GM18508 (cell line): ENCODE results near the gene ARHGEF17.

Source experiments
- ATAC-seq: cut with Tn5 transposase; IDR thresholded peaks from one replicate; pipeline ENCODE4 v1.9.1; 2021; ENCODE audit warnings: moderate number of reproducible peaks; ENCODE audit not compliant: insufficient read depth, unreplicated experiment

ARHGEF17 gene

DNA sequence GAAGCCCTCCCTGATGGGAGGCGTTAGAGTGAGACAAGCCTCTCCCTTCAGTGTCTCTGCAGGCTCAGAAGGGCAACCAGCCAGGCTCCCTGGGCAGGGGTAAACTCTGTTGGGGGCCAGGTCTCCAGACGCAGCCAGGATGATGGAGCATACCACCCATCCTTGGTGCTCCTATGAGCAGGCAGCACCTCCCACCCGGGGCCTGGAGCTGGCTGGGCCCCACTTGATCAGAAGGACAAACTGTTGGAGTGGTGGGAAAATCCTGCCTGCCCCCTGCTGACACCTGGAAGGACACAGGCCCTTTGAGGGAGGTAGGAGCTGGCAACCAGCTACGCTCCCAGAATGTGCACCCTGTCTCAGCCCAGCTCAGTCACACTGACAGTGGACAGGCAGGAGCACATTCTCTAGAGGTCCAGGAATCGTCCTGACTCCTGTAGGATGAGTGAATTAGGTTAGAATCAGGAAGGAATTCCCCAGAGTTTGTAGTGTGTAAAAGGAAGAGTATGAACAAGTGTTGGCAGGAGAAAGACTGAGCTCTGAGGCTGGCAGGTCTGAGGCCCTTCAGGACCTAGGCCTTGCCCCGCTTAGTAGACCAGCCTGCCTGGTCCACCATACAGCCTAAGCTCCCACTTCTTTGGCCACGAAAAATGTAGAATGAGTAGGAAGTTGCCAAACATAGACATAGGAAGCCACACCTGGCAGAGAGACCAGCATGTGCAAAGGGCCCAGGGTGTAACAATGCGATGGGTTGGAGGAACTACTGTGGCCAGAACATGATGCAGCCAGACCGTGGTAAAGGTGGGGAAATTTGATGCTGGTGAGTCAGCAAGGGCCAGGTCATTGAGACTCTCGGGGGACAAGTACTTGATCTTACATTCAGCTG lies 19.1 kb downstream of the ARHGEF17 start:
- ATAC-seq = no peak

DNA sequence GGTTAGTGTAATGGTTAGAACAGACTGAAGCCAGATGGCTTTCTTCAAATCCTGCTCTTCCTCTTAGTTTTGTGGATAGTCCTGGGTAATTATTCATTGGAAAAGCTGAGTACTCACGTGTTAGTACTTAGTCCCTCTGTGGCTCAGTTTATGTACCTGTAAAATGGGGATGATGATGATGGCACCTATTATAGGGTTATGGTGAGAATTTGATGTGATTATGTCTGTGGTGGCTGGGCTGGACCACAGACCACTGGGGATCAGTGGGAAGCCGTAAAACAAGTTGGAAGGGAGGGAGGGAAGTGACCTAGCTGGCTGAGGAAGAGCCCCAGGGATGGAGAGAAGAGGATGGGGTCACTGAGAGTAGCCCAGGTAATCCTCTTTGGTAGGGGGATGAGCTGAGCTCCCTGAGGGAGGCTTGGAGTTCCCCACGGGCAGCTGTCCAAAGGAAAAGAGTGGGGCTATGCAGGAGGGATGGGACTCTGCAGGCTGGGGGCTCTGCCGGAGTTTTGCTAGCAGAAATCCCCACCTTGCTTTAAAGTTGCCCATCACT lies 19.8 kb downstream of the ARHGEF17 start:
- no peak for ATAC-seq

DNA sequence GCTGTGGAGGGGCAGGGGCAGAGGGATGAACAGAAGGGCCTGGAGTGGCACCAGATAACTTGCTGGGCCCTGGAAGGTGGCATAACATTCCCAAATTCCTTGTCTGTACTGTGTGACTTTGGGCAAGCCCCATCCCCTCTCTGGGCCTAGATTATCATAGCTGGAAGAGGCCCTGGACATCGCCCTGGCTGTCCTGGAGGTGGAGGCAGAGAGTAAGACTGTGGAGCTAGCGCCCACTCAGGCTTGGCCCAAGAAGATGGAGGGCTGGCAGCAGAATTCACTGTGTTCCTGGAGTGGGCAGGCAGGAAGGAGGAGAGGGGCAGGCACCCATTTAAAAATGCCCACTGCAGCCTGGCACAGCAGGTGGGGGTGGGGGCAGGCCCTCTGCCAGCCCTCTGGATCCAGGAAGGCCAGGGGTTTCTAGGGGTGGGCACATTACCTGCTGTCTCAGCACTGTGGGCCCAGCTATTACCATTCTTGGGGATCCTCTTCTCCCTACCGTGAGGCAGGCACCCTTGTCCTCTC lies 22.6 kb downstream of the ARHGEF17 start:
- no peak for ATAC-seq

DNA sequence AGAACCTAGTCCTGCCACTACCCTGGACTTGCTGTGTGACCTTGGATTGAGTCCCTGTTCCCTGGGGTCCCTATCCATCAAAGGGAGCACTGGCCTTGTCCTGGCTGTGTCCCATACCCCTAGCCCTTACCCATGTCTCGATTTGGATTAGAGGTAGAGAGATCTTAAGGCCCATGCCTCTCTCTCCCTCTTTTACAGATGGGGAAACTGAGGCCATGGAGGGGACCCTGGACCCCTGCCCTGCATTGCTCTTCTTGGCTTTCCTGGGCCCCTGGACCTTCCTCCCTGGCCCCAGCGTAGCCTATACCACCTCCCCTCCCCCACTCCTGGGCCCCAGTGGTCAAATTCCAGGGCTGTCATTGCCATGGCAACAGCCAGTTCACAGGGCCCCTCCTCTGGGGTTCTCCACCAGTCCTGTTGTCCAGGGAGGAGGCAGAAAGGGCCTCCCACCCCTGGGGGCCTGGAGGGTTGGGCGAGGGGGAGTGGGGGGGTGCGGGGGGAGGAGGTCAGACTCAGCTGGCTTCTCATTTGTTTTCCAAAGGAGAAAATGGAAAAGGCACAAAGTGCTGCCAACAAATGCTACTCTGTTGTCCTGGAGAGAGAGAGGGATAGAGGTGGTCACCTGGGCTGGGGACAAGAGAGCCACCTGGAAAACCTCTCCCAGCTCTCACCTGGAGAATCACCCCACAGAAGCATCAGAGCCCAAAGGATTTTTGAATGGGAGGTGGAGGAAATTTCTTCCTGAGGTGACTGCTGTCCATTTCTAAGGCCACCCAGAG lies 23.3 kb downstream of the ARHGEF17 start:
- no peak for ATAC-seq

DNA sequence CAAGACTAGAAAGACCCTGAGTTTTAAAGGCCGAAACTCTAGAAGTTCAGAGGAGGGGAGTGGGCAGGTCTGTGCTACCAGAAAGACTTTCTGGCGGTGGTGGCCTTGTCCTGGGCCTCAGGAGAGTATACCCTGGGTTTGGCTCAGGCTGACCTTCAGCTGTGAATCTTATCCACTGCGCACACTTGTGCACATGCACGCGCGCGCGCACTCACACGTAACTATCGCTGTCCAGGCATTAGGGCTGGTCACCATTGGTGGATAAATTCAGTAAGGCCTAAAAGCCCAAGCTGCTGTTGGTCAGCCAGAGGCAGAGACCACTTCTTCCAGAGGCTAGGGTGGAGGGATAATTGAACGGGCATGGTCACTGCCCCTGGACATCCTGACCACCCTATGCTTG lies 25.1 kb downstream of the ARHGEF17 start:
- no peak for ATAC-seq

DNA sequence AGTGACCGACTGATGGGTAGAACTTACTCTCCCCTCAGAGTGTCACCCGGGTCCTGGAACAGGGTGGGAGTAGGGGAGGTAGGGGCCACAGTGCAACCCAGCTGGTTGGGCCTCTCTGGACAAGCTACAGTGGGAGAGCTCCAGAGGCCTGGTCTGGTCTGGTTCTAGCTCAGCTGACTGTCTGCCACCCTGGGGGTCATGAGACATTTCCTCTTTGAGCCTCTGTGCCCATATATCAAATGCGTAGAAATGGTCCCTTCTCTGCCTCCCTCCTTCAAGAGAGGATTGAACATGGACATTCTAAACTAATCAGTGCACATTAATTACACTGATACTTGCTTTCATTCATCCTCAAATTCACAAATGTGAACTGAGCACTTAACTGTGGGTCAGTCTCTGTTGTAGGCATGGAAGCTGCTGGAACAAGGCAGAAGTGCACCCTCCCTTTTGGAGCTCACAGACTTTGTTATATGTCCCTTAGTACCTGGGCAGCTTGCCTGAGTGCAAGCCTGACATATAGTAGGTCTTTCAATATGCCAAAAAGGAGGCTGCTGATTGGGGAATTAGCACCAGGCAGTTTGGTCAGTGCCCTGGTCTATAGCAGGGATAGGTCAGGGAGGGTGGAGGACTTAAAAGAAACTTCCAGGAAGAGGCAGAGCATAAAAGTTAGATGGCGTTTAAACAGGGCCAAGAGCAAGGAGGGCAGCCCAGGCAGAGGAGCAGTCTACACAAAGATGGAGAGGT lies 25.7 kb downstream of the ARHGEF17 start:
- no peak for ATAC-seq

DNA sequence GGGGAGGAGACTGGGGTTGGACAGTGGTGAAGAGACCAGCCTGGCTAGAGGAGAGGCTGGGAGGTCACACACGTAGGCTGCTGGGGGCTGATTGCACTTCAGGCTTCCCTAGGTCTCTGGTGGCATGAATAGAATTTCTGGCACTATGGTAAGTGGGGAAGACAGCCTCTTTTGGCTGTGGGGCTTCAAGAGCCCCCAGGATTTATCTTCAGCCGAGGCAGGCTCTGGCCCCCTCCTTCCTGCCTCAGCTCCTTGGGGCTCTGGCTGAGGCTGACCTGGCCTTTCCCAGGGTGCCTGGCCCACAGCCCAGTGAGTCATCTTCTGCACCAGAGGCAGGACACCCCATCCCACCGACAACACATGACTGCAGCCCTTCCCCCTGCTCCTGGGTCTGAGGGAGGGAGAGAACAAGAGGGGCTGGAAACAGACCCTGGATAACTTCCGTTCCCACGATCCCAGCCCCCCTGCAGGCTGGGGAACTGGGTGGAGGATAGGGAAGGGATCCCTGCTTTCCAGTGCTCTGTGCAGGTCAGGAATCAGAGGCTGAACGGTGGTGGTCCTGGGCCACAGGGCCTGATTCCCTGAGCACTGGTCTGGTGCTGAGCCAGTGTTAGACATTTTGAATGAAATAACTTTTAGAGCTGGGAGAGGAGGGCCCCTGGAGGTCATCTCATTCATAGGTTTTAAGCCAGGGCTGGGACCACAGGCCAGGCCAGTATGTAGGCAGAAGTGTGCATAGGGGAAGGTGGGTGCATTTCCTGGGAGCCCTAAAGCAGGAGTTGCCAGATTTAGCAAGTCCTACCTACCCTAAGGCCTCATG lies 26.5 kb downstream of the ARHGEF17 start:
- ATAC-seq = no peak

DNA sequence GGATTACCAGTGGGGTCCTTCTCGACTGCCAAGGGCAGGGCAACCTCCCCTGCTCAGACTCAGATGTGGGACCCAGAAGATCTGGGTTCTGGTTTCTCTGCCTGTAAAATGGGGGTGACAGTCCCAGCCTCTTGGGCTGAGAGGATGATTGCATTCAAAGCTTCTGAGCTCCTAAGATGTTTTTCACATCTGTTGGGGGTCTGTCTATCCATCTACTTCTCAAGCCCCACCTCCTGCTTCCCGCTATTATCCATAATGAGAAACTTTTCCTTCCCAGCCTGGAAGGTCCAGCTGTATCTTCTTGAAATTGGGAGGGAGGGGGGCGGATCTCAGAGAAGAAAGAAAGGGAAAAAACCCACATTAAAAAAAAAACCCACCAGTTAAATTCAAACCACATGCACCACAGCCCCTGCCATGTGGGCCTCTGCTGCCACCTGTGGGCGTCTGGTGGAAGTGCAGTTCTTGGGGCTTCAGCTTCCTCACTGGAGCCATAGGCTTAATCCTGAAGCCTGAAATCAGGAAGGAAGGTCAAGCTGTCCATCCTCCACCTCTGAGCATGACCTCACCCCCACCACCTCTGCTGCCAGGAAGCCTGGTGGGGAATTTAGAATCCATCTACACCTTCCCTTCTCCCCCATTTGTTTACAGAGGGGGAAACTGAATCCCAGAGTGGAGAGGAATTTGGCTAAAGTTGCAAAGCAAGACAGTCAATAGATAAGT lies 27.3 kb downstream of the ARHGEF17 start:
- no peak for ATAC-seq

DNA sequence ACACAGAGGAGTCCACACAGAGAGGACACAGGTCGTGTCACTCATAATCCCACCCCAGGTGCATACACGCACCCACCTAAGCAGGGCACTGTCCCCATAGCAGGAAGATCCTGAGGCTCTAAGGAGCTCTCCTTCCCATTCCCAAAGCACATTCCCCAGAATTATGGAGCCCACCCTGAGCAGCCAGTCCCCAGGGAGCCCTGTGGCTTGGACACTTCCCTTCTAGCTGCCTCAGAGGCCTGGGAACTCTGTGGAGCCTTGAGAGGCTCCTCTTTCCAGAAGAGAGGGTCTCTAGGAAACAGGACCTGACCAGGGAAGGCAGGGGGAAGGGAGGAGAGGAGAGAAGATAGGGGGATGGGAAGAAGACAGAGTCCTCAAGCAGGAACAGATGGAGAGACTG lies 29.8 kb downstream of the ARHGEF17 start:
- ATAC-seq = no peak

DNA sequence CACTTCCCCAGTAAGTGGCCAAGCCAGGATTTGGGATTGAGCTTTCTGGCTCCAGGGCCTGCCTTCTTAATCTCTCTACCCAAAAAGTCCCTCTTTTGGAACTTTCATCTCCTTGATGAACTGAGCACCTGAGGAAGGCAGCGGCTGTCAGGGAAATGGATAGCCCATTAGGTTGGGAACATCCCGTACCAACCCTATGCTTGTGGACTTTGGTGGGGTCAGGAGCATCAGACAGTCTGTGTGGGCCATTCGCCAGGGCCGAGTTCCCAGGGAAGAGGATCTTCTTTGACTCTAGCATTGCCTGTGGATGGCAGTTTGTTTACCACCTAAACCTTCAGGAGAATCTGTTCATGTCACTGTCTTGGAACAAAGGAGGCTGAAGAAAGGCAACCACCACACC lies 30.2 kb downstream of the ARHGEF17 start:
- no peak for ATAC-seq

DNA sequence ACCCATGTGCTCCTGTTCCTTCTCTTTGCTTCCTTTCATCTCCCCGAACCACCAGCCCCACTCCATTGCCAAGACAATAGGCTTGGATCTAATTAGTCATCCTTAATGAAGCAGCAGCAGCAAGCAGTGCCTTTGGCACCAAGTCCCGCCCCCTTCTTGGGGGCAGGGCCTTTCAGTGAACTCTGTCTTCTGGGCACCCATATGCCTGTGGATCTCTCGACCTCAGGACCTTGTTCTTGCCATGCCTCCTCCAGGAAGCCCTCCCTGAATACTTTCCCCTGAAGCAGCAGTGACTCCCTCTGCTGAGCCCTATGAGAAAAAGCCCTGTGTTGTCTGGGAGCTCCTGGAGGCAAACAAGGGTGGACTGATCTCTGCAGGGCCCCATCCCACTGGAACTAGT lies 32.1 kb downstream of the ARHGEF17 start:
- ATAC-seq = no peak

DNA sequence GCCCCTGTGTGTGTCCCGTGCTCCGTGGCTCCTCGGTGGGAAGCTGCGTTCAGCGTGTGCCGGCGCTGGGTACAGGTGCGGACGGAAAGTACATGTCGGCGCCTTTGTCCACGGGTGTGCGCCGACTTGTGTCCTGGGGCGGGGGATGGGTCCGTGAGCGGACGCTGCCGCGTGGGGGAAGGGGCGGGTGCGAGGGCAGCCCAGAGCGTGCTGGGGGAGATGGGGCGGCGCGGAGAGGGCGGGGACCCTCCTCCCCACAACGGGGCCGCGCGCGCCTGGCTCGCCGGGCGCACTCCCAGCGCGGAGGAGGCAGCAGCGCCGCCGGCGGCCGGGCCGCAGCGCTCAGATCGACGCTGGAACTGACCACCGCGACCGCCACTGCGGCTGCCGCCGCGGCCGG lies 34.6 kb downstream of the ARHGEF17 start:
- ATAC-seq = no peak

DNA sequence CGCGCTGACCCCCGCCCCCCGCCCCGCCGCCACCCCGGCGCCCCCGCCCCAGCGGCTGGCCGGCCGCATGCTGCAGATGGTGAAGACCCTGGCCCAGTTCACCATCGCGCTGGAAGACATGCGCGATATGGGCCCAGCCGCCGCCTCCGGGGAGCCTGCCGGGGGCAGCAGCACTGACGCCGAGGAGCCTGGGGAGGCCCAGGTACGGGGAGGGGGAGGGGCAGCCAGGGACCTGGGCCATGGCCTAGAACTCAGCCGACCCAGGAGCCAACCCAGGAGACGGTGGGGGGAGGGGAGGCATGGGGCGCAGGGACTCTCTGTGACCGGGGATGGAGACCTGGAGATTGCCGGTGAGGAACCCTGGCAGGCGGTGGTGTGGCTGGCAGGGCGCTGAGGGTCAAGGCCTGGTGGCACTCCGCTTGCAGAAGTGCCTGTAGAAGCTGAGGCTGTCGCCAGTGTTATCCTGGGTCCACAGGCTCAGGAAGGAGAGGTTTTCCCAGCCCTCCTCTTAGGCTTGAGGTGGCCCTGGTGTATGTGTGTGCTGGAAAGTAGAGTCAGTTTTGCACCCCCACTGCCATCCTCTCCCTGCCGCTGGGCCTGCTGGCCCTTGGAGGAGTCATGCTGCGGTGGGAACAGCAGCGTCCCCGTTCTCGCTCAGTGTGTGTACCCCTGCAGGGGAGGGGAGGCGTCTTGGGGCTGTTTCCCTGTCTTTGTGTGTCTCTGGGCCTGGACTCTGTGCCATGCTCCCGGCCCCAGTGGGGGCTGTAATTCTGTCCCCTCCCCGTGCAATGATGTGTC lies 35.2 kb downstream of the ARHGEF17 start:
- ATAC-seq = no peak

DNA sequence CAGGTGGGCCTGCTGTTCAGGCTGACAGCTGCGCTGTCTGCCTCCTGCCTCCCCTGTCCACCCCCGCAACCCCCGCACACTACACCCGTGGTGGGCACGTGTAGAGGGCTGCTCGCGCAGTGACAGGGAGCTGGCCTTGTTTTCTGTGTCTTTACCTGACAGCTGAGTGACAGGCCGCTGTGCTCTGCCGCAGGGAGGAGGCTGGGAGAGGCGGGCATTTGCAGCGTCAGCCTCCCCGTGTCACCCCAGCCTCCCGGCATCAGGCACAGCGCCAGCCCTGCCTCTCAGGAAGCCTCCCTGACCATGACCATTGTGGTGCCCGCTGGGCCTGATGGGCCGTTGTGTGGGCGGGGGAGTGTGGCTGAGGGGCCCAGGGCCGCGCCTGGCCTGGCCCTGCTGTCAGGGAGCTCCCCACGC lies 36.1 kb downstream of the ARHGEF17 start:
- no peak for ATAC-seq

DNA sequence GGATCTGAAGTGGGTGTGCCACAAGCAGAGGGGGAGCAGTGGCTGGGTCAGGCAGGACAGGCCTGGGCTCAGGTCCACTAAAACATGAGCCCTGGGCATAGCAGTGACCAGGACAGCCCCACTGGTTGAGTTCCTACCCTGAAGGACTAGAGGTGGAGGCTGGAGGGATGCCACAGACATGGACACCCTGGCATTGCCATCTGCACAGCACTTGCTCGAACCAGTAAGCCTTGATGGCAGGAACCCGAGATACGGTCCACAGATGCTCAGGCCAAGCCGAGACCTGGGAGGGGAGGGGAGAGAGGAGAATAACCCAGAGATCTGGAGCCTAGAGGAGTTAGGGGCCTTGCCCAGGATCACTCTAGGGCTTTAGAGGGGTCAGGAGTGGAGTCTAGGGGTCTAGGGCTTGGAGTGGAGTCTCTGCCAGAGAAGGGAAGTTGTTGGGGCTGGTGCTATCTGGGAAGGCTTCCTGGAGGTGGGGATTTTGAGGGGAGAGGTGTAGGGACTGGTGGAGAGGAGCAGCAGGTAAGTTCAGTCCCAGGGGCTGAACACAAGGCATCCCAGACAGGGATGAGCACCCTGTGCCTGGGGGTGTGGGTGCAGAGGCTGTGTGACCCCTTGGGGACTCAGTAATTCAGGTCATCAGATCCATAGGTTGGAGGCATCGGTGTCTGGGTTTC lies 37.5 kb downstream of the ARHGEF17 start:
- ATAC-seq = no peak

DNA sequence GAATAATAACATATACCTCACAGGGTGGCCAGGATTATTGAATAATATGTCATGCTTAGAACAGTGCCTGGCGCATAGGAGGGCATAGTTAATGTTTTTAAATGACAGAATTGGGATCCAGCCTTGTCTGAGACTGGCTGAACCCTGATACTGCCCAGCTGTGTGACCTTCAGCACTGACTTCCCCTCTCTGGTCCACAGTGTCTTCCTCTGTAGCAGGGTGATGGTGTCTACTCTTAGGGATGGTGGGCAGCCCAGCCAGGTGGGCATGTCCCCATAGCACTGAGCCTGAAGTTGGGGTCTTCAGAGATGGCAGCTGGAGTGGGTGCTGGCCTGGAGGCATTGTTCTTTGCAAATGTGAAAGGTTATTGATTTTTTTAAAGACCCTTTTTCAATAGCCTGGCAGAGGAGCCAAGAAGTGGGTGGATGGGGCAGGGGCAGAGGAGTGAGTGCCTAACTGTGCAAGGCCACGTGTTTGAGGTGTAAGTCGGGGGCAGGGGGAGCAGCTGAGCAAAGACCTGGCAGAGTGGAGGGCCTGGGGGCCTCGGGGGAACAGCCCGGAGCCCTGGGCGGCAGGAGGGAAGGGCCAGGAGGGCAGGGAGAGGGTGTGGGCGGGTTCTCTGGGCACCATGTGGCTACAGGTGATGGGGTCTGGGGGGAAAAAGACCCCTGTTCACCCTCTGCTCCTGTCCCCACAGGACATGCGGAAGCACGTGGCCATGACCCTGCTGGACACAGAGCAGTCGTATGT lies 38.3 kb downstream of the ARHGEF17 start:
- ATAC-seq = no peak

DNA sequence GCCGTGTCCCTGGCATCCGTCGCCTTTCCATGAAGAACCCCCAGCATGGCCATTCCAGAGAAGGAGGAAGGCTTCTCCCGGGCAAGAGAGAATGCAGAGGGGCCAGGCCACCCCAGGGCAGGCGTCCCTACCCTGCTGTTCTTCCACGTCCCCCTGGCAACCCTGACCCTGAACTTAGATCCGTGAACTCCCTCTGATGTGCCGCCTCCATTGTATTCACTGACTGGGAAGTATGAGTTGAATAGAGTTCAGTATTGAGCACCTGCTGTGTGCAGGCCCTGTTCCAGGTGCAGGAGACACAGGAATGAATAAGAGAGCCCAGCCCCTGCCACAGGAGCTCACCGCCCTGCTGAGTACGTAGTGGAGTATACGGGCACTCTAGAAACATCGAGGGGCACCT lies 39.0 kb downstream of the ARHGEF17 start:
- no peak for ATAC-seq
